Esophagus squamous epithelium (tissue), 5 donors: ENCODE data around the gene RAMACL. TPM values are rescaled to one million over a fixed set of nuclear protein-coding genes. Genes with fewer than 3 reads are reported as not detected.

ENCODE experiments used
- DNase-seq: peaks from one replicate; lab custom pipeline; 2025; lab: John Stamatoyannopoulos, UW
- H3K27ac ChIP-seq, 4 donors: fragments of 200-600 bp; sonication (generic); one replicate each; pipeline ENCODE4 v1.5.1; 2016 to 2019; ENCODE audit warnings: mild to moderate bottlenecking in 1 of 4
- H3K27me3 ChIP-seq, 4 donors: fragments of 200-600 bp; sonication (generic); 1 replicate in 3 of 4; 2 replicates in 1 of 4; pipeline versions ENCODE4 v1.5.1 to v1.6.0; 2017 to 2021; ENCODE audit warnings: antibody characterized with exemption in 1 of 4
- H3K36me3 ChIP-seq, 3 donors: fragments of 200-600 bp; sonication (generic); one replicate each; pipeline ENCODE4 v1.5.1; 2016 to 2019
- H3K4me1 ChIP-seq, 3 donors: fragments of 200-600 bp; sonication (generic); one replicate each; pipeline ENCODE4 v1.5.1; 2017 to 2019
- H3K4me3 ChIP-seq, 4 donors: fragments of 200-600 bp; sonication (generic); 1 replicate in 3 of 4; 2 replicates in 1 of 4; pipeline ENCODE4 v1.5.1; 2016 to 2019; ENCODE audit warnings: mild to moderate bottlenecking in 2 of 4, moderate library complexity in 1 of 4
- H3K9me3 ChIP-seq, 3 donors: fragments of 200-600 bp; sonication (generic); one replicate each; pipeline ENCODE4 v1.5.1; 2016 to 2019
- POLR2A ChIP-seq, 4 donors: fragments of 450-650 bp; IDR thresholded peaks; one replicate each; pipeline ENCODE4 v1.6.1; 2017; ENCODE audit warnings: antibody characterized with exemption in 4 of 4, mild to moderate bottlenecking in 4 of 4, moderate library complexity in 3 of 4
- WGBS, 2 donors: methylation state at CpG; one replicate each; pipeline ENCODE4 v1.1.5; 2018; 5-methylcytosine and 5-hydroxymethylcytosine counted together
- intact Hi-C: fragments of 100-400 bp; cut with DNase I; formaldehyde crosslinking; loops from one replicate; pipeline ENCODE4 v1.15.0; 2022
- total RNA-seq, 4 donors: library from RNA; depleted of rRNA; stranded (reverse); fragments of >200 nt; gene quantifications; one replicate each; pipeline ENCODE4 v1.1.0, GENCODE V29; 2016
- TF ChIP-seq, protein P1 (sequence below), 6 experiments: fragments of 450-650 bp in 4 of 6; fragments of 200-600 bp in 2 of 6; sonication (generic) in 2 of 6; IDR thresholded peaks; one replicate each; pipeline ENCODE4 v1.5.1; 2016 to 2019; ENCODE audit warnings: antibody characterized with exemption in 6 of 6, mild to moderate bottlenecking in 4 of 6, moderate library complexity in 4 of 6
- donor health status: DM: yes; HTN: yes; CAD: no.

Gene RAMACL
- total RNA-seq, 4 donors from 2014 or later = 0.99 to 2.7 (median 1.3) TPM

DNA sequence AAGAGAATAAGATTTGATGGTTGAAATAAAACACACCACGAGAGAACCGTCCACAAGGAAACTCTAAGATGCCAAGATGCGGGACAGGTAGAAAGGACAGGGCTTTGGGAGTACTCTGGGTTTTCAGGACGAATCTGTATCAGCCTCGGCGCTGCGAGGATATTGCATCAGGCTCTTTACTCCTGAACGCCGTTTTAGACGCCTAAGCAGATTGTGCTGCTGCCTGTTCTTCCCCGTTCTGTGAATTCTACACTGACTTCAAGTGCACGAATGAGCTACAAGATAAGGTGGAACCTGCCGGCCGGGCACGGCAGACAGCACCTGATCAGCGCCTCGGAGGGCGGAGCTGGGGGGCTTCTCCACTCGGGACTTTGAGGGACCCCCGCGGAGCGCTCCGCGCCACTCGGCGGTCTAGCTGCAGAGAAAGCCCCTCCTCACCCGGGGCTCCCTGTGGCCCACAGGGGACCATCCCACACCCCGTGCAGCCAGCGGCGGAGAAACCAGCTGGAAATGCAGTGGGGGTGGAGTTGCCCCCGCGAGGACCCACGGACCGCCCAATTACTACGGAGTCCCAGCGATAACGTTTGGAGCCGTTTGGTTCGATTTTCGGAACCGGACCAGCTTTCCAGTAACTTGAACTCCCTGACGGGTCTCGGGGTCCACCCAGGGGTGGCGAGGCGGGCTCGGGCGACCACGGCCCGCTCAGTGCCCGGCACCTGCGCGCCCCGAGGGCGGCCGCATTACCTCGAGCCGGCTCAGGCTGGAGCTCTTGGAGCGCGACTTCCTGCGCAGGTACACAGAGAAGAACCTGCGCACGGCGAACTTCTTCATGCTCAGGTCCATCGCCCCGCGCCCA, 39.9 kb upstream of the RAMACL start:
- Histone ChIP-seq H3K9me3 (no peaks in the 10 kb centered on the region), H3K27ac (peak overlapping the region; percentile 82 to 95 (median 90)), H3K36me3 (no peaks in the 10 kb centered on the region), H3K4me3 (peak overlapping the region; percentile 66 to 93 (median 73)), H3K27me3 (peaks cover 0 to 48% (median 0%) of the 10 kb centered on the region in 4 donors), H3K4me1 (peaks cover 21 to 65% (median 21%) of the 10 kb centered on the region in 3 donors)
- no peak for DNase-seq
- TF ChIP-seq, protein P1, sequence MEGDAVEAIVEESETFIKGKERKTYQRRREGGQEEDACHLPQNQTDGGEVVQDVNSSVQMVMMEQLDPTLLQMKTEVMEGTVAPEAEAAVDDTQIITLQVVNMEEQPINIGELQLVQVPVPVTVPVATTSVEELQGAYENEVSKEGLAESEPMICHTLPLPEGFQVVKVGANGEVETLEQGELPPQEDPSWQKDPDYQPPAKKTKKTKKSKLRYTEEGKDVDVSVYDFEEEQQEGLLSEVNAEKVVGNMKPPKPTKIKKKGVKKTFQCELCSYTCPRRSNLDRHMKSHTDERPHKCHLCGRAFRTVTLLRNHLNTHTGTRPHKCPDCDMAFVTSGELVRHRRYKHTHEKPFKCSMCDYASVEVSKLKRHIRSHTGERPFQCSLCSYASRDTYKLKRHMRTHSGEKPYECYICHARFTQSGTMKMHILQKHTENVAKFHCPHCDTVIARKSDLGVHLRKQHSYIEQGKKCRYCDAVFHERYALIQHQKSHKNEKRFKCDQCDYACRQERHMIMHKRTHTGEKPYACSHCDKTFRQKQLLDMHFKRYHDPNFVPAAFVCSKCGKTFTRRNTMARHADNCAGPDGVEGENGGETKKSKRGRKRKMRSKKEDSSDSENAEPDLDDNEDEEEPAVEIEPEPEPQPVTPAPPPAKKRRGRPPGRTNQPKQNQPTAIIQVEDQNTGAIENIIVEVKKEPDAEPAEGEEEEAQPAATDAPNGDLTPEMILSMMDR (IDR thresholded peaks at IDR 0.05) = no peak
- TF ChIP-seq POLR2A (IDR thresholded peaks at IDR 0.05) = no peak
- 3 to 4% methylated on average over 12 to 24 of the region's 66 CpGs for WGBS, 2 donors
- intact Hi-C loops = no loop called here

- Histone ChIP-seq H3K4me3 (peak overlapping the region in 3 of 4 donors; percentile 72 to 93 (median 74)), H3K27ac (peak overlapping the region; percentile 82 to 95 (median 90)), H3K36me3 (no peaks in the 10 kb centered on the region), H3K27me3 (peaks cover 0 to 42% (median 0%) of the 10 kb centered on the region in 4 donors), H3K9me3 (no peaks in the 10 kb centered on the region), H3K4me1 (peaks cover 30 to 75% (median 31%) of the 10 kb centered on the region in 3 donors)
- intact Hi-C loops = no loop called here
- WGBS, 2 donors = 34 to 64% methylated on average over 2 to 5 of the region's 5 CpGs
- TF ChIP-seq, protein P1 (IDR thresholded peaks at IDR 0.05) = no peak
- TF ChIP-seq POLR2A (IDR thresholded peaks at IDR 0.05) = no peak
- DNase-seq = no peak
Observed at GRCh38 chr6:166625356-166625755, 38.9 kb upstream of the RAMACL start.

GRCh38 chr6:166624275-166624674, 37.8 kb upstream of the RAMACL start:
- no peaks in the 10 kb centered on the region for H3K9me3 ChIP-seq
- peak overlapping the region; percentile 44 to 95 (median 74) for H3K27ac ChIP-seq
- H3K27me3 ChIP-seq = peaks cover 0 to 31% (median 0%) of the 10 kb centered on the region in 4 donors
- peaks cover 34 to 86% (median 35%) of the 10 kb centered on the region in 3 donors for H3K4me1 ChIP-seq
- no peaks in the 10 kb centered on the region for H3K36me3 ChIP-seq
- intact Hi-C loops = no loop called here
- WGBS, 2 donors = 50 to 53% methylated on average over 4 of the region's 4 CpGs
- TF ChIP-seq, protein P1 (IDR thresholded peaks at IDR 0.05) = no peak
- no peak for TF ChIP-seq POLR2A (IDR thresholded peaks at IDR 0.05)
- H3K4me3 ChIP-seq = no peak overlapping the region
- DNase-seq = no peak

GRCh38 chr6:166623318-166623717, 36.8 kb upstream of the RAMACL start:
- intact Hi-C loops = no loop called here
- TF ChIP-seq POLR2A (IDR thresholded peaks at IDR 0.05) = no peak
- TF ChIP-seq, protein P1 (IDR thresholded peaks at IDR 0.05) = no peak
- WGBS, 2 donors = 80 to 81% methylated on average over 5 of the region's 5 CpGs
- H3K4me1 ChIP-seq = peaks cover 27 to 77% (median 30%) of the 10 kb centered on the region in 3 donors
- H3K4me3 ChIP-seq = no peak overlapping the region
- DNase-seq = no peak
- H3K36me3 ChIP-seq = no peaks in the 10 kb centered on the region
- H3K9me3 ChIP-seq = no peaks in the 10 kb centered on the region
- peak overlapping the region; percentile 44 to 95 (median 82) for H3K27ac ChIP-seq
- peaks cover 0 to 24% (median 0%) of the 10 kb centered on the region in 4 donors for H3K27me3 ChIP-seq

DNA sequence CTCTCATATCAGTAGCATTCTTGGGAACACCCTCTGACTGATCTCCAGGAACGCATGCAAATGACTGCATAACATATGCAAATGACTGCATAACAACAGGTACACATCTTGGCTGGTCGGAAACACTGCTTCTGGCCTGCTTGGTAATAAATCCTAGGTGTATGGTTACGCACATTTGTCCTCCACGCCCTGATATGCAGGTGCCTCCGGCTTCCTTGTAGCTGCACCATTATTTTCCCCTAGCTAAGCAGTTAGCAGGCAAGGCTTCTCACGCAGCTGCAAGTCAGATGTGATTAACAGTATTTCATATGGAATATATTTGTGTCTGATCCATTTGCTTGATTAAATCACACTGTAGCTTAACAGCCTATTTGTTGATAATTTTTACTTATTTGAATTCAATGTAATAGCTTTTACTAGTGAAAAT, 34.6 kb upstream of the RAMACL start:
- Histone ChIP-seq H3K9me3 (no peaks in the 10 kb centered on the region), H3K27ac (peak overlapping the region; percentile 35 to 95 (median 86)), H3K4me3 (no peak overlapping the region), H3K4me1 (peaks cover 21 to 72% (median 22%) of the 10 kb centered on the region in 3 donors), H3K36me3 (no peaks in the 10 kb centered on the region), H3K27me3 (peaks cover 0 to 18% (median 0%) of the 10 kb centered on the region in 4 donors)
- intact Hi-C loops = no loop called here
- 84 to 91% methylated on average over 6 of the region's 6 CpGs for WGBS, 2 donors
- TF ChIP-seq POLR2A (IDR thresholded peaks at IDR 0.05) = no peak
- TF ChIP-seq, protein P1 (IDR thresholded peaks at IDR 0.05) = no peak
- no peak for DNase-seq
